Measurements from ENCODE around the gene YPEL4.

DNA sequence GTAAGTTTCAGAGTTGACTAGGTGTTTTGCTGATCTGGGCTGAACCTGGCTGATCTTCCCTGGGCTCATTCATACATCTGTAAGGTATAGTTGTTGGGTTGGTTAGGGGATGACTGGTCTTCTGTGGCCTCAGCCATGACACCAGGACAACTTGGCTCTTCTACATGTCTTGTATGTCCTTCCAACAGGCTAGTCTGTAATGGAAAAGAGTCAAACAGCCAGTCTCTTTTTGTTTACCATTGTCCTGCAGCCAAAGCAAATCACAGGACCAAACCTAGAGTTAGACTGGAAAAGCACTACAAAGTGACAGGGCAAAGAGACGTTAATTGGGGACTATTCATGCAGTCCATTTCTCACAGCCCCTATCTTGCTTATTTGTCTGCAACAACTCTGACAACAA, 34.4 kb downstream of the YPEL4 start:
- TF ChIP-seq, protein P1, sequence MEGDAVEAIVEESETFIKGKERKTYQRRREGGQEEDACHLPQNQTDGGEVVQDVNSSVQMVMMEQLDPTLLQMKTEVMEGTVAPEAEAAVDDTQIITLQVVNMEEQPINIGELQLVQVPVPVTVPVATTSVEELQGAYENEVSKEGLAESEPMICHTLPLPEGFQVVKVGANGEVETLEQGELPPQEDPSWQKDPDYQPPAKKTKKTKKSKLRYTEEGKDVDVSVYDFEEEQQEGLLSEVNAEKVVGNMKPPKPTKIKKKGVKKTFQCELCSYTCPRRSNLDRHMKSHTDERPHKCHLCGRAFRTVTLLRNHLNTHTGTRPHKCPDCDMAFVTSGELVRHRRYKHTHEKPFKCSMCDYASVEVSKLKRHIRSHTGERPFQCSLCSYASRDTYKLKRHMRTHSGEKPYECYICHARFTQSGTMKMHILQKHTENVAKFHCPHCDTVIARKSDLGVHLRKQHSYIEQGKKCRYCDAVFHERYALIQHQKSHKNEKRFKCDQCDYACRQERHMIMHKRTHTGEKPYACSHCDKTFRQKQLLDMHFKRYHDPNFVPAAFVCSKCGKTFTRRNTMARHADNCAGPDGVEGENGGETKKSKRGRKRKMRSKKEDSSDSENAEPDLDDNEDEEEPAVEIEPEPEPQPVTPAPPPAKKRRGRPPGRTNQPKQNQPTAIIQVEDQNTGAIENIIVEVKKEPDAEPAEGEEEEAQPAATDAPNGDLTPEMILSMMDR (IDR thresholded peaks at IDR 0.05; ENCODE audit: insufficient read depth, low read depth, low read length), result no peak
- no peak for TF ChIP-seq EZH2 (IDR thresholded peaks at IDR 0.05; ENCODE audit: insufficient read depth, low read length)
